Fibroblast of the conjunctiva (primary cell): ENCODE data around the gene TCEA2.

Experiments
- DNase-seq: peaks from one replicate; pipeline ENCODE4 v3.0.0-alpha.2; 2010; ENCODE audit warnings: low read depth

Gene TCEA2

GRCh38 chr20:64065062-64065973, 2.3 kb downstream of the TCEA2 start:
- DNase-seq: no peak

- no peak for DNase-seq
Observed at GRCh38 chr20:64065974-64066343, 3.0 kb downstream of the TCEA2 start.

GRCh38 chr20:64067005-64067632, 4.1 kb downstream of the TCEA2 start:
- no peak for DNase-seq

- DNase-seq: no peak
Observed at GRCh38 chr20:64067733-64068307, 4.8 kb downstream of the TCEA2 start.

GRCh38 chr20:64068386-64069208, 5.6 kb downstream of the TCEA2 start:
- DNase-seq: no peak

- no peak for DNase-seq
Observed at GRCh38 chr20:64069209-64069613, 6.2 kb downstream of the TCEA2 start.

- no peak for DNase-seq
Observed at GRCh38 chr20:64069614-64070243, 6.7 kb downstream of the TCEA2 start.

GRCh38 chr20:64070244-64070993, 7.4 kb downstream of the TCEA2 start:
- no peak for DNase-seq

- no peak for DNase-seq
Observed at GRCh38 chr20:64071341-64072332, 8.6 kb downstream of the TCEA2 start.

- no peak for DNase-seq
Observed at GRCh38 chr20:64072498-64073063, 9.6 kb downstream of the TCEA2 start.

- DNase-seq: no peak
Observed at GRCh38 chr20:64073476-64074183, 10.6 kb downstream of the TCEA2 start.

GRCh38 chr20:64074184-64074789, 11.3 kb downstream of the TCEA2 start:
- no peak for DNase-seq

- no peak for DNase-seq
Observed at GRCh38 chr20:64074963-64075362, 12.0 kb downstream of the TCEA2 start.

GRCh38 chr20:64075556-64075955, 12.6 kb downstream of the TCEA2 start:
- no peak for DNase-seq

- no peak for DNase-seq
Observed at GRCh38 chr20:64076061-64076997, 13.3 kb downstream of the TCEA2 start.

GRCh38 chr20:64077094-64077493, 14.1 kb downstream of the TCEA2 start:
- no peak for DNase-seq

- no peak for DNase-seq
Observed at GRCh38 chr20:64077541-64077875, 14.5 kb downstream of the TCEA2 start.
